ENCODE measurements around the gene AAK1.

Gene AAK1

DNA sequence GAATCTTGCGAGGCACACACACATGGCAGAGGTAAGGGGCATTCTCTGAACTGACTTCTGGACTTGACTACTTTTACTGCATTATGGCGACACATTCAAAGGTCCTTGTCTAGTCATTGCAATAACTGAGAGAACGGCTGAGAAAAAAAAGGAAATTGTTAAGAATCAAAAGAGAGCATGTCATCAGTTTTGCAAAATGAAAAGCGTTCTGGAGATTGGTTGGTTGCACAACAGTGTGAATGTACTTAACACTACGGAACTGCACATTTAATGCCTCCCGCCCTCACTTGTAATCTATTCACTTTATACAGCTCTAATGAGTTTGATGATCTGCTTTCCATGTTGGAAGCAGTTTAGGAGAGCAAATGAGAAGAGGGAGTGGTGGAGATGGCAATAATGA lies 137.8 kb downstream of the AAK1 start:
- no peak for DNase-seq (ENCODE audit: insufficient read length, low spot score)
- TF ChIP-seq, protein P1, sequence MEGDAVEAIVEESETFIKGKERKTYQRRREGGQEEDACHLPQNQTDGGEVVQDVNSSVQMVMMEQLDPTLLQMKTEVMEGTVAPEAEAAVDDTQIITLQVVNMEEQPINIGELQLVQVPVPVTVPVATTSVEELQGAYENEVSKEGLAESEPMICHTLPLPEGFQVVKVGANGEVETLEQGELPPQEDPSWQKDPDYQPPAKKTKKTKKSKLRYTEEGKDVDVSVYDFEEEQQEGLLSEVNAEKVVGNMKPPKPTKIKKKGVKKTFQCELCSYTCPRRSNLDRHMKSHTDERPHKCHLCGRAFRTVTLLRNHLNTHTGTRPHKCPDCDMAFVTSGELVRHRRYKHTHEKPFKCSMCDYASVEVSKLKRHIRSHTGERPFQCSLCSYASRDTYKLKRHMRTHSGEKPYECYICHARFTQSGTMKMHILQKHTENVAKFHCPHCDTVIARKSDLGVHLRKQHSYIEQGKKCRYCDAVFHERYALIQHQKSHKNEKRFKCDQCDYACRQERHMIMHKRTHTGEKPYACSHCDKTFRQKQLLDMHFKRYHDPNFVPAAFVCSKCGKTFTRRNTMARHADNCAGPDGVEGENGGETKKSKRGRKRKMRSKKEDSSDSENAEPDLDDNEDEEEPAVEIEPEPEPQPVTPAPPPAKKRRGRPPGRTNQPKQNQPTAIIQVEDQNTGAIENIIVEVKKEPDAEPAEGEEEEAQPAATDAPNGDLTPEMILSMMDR (IDR thresholded peaks at IDR 0.05; ENCODE audit: insufficient read depth, missing control alignments), result no peak
- no peak for FAIRE-seq

DNA sequence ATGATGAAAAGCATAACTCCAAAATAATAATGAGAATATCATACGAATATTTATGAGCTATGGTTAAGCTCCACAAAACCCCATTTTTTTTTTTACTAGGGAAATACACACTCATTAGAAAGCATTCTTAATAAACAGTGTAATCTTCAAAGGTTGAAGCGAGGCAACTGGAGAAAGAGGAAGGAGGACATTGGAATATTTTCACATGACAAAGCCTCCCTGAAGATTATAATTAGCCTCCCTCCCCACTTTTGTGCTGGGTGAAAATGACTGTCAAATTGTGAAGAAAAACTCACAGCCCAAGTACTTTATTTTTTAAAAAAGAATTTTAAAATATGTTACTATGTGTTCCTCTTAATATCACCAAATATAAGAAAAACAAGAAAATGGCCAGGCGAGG lies 142.2 kb downstream of the AAK1 start:
- FAIRE-seq (no peak), DNase-seq (ENCODE audit: insufficient read length, low spot score) (no peak)
- TF ChIP-seq, protein P1 (IDR thresholded peaks at IDR 0.05; ENCODE audit: insufficient read depth, missing control alignments), result no peak

DNA sequence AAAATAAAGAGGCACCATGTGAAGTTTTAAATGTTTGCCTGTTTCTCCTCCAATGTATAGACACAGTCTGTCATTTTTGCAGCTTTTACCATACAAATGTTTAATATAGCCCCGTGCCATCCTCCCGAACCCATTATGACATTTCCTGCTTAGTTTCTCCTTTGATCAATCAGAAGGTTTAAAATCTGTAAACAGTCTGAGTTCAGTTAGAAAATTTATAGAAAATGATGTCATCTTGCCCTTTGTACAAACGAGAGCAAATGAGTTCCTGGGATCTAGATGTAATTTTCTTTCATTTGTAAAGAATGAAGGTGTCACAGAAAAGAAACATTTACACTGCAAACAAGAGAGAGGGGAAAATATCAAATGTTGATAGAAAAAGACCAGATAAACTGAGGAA lies 143.6 kb downstream of the AAK1 start:
- FAIRE-seq, result no peak
- TF ChIP-seq, protein P1 (IDR thresholded peaks at IDR 0.05; ENCODE audit: insufficient read depth, missing control alignments), result no peak
- DNase-seq (ENCODE audit: insufficient read length, low spot score), result no peak

DNA sequence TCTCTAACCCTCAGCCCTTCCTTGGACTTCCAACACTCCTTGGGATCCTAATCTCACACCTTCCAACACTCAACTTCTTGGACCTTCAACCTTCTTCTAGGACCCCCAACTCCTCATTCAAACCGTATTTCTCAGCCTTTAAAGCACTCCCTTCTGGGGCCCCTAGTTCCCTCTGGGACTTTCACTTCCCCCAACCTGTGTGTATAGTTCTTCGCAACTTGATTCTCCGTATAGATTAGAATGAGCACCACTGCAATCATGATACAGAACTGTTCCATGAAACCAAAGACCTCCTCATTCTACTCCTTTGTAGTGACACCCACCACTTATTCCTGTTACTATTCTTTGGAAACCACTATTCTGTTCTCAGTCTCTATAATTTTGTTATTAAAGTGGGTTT lies 144.3 kb downstream of the AAK1 start:
- DNase-seq (ENCODE audit: insufficient read length, low spot score) (no peak), FAIRE-seq (no peak)
- TF ChIP-seq, protein P1 (IDR thresholded peaks at IDR 0.05; ENCODE audit: insufficient read depth, missing control alignments), result no peak

DNA sequence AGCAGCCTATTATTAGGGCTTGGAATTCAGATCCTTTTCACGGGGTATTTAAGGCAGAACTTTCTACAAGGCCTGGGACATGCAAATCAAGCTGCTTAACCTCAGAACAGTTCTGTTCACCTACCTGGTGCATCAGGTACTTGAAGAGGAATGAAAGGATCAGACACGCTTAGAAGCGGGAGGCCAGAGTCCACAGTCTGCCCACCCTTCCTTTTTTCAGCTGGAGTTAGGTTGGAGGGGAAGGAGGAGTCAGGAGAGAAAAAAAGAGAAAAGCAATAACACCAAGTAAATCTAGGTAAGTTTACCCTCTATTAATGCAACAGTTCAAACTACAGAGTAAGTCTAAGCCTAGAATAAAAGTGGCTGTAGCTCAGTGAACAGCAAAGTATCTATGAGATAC lies 147.7 kb downstream of the AAK1 start:
- DNase-seq (ENCODE audit: insufficient read length, low spot score), result no peak
- TF ChIP-seq, protein P1 (IDR thresholded peaks at IDR 0.05; ENCODE audit: insufficient read depth, missing control alignments), result no peak
- no peak for FAIRE-seq

DNA sequence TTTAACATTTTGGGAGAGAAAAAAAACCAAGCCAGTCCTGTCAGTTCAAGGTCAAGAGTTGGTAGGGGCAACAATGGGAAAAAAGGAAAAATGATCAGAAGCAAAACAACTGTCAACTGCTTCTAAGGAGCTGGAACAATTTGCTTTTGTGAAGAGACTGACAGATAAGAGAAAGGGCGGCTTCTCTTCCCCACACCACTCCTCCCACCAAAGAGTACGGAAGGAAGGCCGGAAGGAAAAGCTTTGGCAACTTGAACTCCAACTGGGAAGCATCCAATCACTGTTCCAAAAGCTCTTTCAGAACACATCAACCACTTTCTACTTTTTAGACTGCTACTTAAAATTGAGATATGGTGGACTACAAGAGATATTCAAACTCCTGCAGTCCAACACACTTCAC lies 148.5 kb downstream of the AAK1 start:
- FAIRE-seq, result no peak
- no peak for DNase-seq (ENCODE audit: insufficient read length, low spot score)
- TF ChIP-seq, protein P1 (IDR thresholded peaks at IDR 0.05; ENCODE audit: insufficient read depth, missing control alignments), result no peak

DNA sequence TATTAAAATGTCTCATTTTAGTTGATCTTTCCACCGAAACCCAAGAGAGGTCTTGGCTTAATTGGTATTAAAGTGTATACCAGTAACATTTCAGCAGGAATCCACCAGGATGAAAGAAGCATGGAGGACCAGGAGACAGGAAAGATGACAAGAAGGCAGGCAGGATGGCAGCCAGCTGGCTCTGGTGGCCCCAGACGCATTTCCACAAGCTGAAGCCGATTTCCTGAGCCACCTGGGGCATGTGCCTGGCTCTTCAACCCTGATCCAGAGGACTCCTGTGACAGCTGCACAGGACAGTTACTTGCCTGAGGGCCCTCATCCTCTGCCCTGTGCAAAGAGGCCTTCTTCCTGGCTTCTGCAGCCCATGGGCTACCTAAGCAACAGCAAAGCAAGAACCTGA lies 149.4 kb downstream of the AAK1 start:
- no peak for FAIRE-seq

More for the DNA sequence above, 149.4 kb downstream of the AAK1 start:
- DNase-seq (ENCODE audit: insufficient read length, low spot score), result no peak
- TF ChIP-seq, protein P1 (IDR thresholded peaks at IDR 0.05; ENCODE audit: insufficient read depth, missing control alignments), result no peak
